ENCODE measurements around the gene FOXD3.

FOXD3 gene

GRCh38 chr1:63362578-63362977, 40.2 kb downstream of the FOXD3 start:
- DNase-seq: no peak

GRCh38 chr1:63363014-63363413, 40.6 kb downstream of the FOXD3 start:
- DNase-seq: no peak

GRCh38 chr1:63366908-63367214, 44.5 kb downstream of the FOXD3 start:
- DNase-seq: no peak

- DNase-seq: peak; percentile 91 to 97
Measured at GRCh38 chr1:63367215-63368103, 45.1 kb downstream of the FOXD3 start, which contains the start of gene ALG6. TSS of gene ALG6 (plus strand) at chr1:63367627. CDS start at chr1:63370978, 3,351 bp downstream.

- no peak for DNase-seq
Measured at GRCh38 chr1:63368131-63368530, 45.8 kb downstream of the FOXD3 start.
